HG03575 (cell line): ENCODE measurements around the gene MAP2K2.

ENCODE experiments used
- ATAC-seq: cut with Tn5 transposase; IDR thresholded peaks from one replicate; pipeline ENCODE4 v1.9.1; 2021; ENCODE audit not compliant: unreplicated experiment, insufficient number of reproducible peaks, low FRiP score; ENCODE audit errors: extremely low read depth

The MAP2K2 gene

GRCh38 chr19:4086411-4086867 is 37.5 kb downstream of the MAP2K2 start:
- no peak for ATAC-seq

GRCh38 chr19:4084547-4084877 is 39.4 kb downstream of the MAP2K2 start:
- ATAC-seq = no peak

GRCh38 chr19:4083677-4084546 is 40.0 kb downstream of the MAP2K2 start:
- no peak for ATAC-seq

GRCh38 chr19:4082172-4082571 is 41.8 kb downstream of the MAP2K2 start:
- ATAC-seq = no peak

- no peak for ATAC-seq
These were observed 42.3 kb downstream of the MAP2K2 start for GRCh38 chr19:4081441-4082129.

- ATAC-seq = no peak
These were observed 43.4 kb downstream of the MAP2K2 start for GRCh38 chr19:4080473-4080872.

GRCh38 chr19:4077800-4078684 is 45.9 kb downstream of the MAP2K2 start:
- no peak for ATAC-seq

GRCh38 chr19:4077007-4077374 is 46.9 kb downstream of the MAP2K2 start:
- ATAC-seq = no peak

- no peak for ATAC-seq
These were observed 48.5 kb downstream of the MAP2K2 start for GRCh38 chr19:4075373-4075772.

GRCh38 chr19:4071610-4072009 is 52.3 kb downstream of the MAP2K2 start:
- ATAC-seq = no peak

GRCh38 chr19:4069331-4069959 is 54.5 kb downstream of the MAP2K2 start:
- no peak for ATAC-seq

GRCh38 chr19:4068047-4068966 is 55.6 kb downstream of the MAP2K2 start:
- ATAC-seq = no peak

- no peak for ATAC-seq
These were observed 56.4 kb downstream of the MAP2K2 start for GRCh38 chr19:4067396-4068046.

GRCh38 chr19:4066682-4067395 is 57.1 kb downstream of the MAP2K2 start, which contains the start of gene ZBTB7A:
Gene ZBTB7A, minus strand, starts transcription at chr19:4066899. Its CDS starts 11,667 bp downstream, at chr19:4055232.
- ATAC-seq = no peak

- ATAC-seq = no peak
These were observed 57.7 kb downstream of the MAP2K2 start for GRCh38 chr19:4066176-4066606.

- ATAC-seq = no peak
These were observed 58.3 kb downstream of the MAP2K2 start for GRCh38 chr19:4065430-4066175.
